Renal pelvis (tissue), 4 donors: Measurements from ENCODE around the gene RPL35A. TPM values are rescaled to one million over a fixed set of nuclear protein-coding genes. Genes with fewer than 3 reads are reported as not detected.
"Not testable (repeated sequence)": the region's sequence is repeated elsewhere in the genome, so short reads cannot be mapped to it uniquely, and the experiment has no call there.

ENCODE experiments used
- DNase-seq: peaks from one replicate; pipeline ENCODE4 v3.0.0-alpha.2; 2013
- polyA plus RNA-seq, 3 donors: library from polyadenylated mRNA; unstranded; fragments of 120-200 nt; gene quantifications; one replicate each; pipeline ENCODE4 v1.2.1, GENCODE V29; 2013; ENCODE audit not compliant: insufficient read length in 3 of 3

RPL35A gene
- polyA plus RNA-seq, 3 donors: 1,624 to 1,796 (median 1,751) TPM

GRCh38 chr3:197921429-197922275 lies 28.3 kb upstream of the RPL35A start:
- DNase-seq: not testable (repeated sequence)

DNA sequence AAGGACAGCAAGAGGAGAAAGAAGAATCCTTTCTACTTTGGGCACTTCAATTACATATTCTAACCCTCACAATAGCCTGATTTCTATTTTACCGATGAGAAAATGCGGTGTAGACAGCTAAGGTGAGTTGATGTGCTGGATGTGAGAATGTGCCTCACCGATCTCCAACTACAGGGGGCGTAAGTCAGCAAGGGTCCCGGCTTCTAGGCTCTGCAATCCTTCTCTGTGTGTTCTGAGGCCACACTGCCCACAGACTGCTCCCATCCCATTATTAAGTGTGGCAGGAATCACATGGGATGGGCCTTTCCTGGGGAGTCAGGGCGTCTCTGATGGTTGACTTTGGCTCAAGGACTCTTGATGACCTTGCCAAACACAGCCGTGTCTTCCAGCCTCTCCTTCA lies 23.6 kb upstream of the RPL35A start:
- no peak for DNase-seq

GRCh38 chr3:197927578-197927977 lies 22.4 kb upstream of the RPL35A start:
- DNase-seq: not testable (repeated sequence)

- no peak for DNase-seq
Measured at GRCh38 chr3:197936819-197937384, 13.1 kb upstream of the RPL35A start.

DNA sequence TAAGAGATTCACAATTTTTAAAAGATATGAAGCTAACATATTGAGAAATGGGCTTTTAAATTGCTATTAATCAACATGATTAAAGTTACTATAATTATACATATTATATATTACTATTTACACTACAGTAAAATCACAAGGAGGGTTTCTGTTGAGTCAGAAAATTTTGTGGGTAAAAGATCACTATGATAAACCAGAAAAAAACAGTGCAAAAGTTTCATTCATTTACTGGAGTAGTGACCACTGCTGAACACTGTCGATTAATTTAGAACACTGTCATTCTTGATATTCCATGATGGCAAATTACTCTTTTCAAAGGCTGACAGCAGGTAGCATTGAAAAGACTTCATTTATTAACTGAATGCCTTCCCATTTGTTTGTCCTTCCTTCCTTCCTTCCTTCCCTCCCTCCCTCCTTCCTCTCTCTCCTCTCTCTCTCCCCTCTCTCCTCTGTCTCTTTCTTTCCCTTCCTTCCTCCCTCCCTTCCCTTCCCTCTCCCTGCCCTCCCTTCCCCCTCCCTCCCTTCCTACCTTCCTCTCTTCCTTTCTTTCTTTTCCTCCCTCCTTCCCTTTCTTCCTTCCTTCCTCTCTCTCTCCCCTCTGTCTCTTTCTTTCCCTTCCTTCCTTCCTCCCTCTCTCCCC lies 9.1 kb upstream of the RPL35A start:
- no peak for DNase-seq

- DNase-seq: no peak
Measured at GRCh38 chr3:197942956-197943556, 6.9 kb upstream of the RPL35A start.

DNA sequence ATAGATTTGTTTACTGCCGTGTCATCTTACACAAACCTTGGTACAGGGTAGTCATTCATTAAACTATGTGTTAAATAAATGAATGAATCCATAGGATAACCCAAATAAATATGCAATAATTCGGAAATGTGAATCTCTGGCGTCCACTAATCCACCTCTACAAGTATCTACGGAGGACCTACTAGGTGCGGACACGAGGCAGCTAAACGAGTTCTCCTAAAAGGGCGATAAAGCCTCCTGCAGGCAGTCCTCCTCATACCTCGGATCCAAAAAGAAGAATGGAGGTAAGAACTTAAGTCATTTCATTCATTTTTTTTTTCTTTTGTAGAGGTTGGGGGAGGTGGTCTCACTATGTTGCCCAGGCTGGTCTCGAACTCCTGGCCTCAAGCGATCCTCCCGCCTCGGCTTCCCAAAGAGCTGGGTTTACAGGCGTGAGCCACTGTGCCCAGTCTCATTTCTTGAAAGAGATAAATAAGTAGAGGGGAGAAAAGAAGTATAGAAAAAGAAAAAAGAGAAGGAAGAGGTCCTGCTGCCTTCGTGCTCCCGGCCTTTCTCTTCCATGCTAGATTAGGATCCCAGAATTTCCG lies 706 bp upstream of the RPL35A start:
- no peak for DNase-seq

DNA sequence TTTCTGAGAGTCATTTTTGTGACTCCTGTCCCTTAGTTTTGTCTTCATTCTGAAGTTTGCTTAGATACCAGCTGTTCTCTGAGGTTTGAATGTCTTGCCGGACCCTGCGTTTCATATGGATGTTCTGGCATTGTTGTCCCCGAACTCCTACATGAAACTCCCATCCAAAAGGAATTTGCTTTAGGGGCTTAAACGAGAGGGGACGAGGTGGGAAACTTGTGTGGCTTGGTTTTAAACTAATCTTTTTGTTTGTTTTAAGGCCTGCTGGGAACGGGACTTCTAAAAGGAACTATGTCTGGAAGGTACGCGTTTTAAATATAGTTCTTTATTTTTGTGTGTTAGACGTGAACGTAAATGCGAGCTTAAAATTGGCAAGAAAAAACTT lies 679 bp downstream of the RPL35A start:
- DNase-seq: no peak

DNA sequence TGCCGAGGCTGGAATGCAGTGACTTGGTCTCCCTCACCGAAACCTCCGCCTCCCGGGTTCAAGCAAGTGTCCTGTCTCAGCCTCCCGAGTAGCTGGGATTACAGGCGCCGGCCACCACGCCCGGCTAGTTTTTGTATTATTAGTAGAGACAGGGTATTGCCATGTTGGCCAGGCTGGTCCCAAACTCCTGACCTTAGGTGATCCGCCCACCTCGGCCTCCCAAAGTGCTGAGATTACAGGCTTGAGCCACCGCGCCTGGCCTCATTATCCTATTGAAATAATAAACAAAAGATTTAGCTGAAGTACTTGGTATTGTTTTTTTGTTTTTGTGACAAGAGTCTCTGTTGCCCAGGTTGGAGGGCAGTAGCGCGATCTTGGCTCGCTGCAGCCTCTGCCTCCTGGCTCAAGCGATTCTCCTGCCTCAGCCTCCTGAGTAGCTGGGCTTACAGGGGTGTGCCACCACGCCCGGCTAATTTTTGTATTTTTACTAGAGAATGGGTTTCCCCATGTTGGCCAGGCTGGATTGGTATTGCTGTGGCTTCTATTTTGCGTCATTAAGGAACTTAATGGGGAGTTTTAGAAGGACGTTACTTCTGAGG lies 1.5 kb downstream of the RPL35A start:
- DNase-seq: no peak

DNA sequence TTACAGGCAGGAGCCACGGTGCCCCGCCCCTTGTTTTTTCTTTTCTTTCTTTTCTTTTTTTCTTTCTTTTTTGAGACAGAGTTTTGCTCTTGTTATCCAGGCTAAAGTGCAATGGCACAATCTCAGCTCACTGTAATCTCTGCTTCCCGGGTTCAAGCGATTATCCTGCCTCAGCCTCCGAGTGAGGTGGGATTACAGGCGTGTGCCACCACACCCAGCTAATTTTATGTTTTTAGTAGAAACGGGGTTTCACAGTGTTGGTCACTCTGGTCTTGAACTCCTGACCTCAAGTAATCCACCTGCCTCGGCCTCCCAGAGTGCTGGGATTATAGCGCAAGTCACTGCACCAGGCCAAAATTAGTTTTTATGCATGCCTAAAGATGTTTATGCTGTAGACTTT lies 2.5 kb downstream of the RPL35A start:
- no peak for DNase-seq

DNA sequence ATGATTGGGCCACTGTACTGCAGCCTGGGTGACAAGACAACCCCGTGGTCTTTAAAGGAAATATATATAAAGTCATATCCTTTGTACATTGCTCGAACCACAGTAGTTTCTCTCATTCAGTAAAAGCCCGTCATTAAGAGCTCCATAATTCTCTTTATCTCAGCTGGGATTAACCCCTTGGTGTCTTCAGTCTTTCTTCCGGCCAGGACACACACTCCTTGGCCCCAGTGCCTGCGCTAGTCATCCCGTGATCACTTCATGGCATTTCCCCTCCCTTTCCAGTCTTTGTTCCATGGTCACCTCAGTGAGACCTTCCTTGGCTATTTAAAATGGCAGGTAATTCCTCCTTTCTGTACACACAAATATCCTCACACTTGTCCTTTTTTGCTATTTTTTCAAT lies 3.3 kb downstream of the RPL35A start:
- DNase-seq: no peak

- DNase-seq: no peak
Measured at GRCh38 chr3:197953881-197954280, 3.9 kb downstream of the RPL35A start.

DNA sequence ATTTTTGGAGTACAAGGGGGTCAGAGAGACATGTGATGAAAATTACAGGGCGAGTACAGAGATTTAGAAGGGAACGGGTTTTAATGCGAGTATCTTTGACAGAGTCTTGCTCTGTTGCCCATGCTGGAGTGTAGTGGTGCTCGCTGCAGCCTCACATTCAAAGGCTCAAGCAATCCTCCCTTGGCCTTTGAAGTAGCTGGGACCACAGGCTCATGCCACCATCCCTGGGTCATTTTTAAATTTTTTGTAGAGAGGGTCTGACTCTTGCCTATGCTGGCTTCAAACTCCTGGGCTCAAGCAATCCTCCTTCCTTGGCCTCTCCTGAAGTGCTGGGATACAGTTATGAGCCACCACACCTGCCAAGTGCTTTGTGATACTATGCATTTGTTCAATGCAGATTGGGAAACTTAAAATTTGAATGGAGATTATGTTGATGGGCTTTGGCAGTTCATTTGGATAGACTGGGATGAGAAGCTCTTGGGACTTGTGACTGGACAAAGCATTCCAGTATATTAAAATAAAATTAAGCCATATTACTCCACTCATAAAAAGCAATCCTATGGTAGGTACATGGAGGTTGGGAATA lies 6.0 kb downstream of the RPL35A start:
- DNase-seq: no peak

- no peak for DNase-seq
Measured at GRCh38 chr3:197956626-197956988, 6.6 kb downstream of the RPL35A start.

DNA sequence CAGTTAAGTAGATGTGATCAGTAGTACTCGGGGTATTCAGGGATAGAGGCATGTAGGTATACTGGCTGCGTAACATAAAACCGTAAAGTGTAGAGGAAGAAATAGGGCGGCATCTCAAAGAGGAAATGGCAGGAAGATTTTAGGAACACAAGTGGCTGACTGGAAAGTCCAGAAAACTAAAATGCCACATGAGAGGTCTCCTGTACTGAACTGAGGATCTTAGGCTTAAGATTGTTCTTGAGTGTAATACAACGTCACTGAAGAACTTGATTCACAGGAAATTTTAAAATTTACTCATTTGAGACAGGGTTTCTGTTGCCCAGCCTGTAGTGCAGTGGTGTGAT lies 7.8 kb downstream of the RPL35A start:
- no peak for DNase-seq

- no peak for DNase-seq
Measured at GRCh38 chr3:197958346-197958745, 8.4 kb downstream of the RPL35A start.

DNA sequence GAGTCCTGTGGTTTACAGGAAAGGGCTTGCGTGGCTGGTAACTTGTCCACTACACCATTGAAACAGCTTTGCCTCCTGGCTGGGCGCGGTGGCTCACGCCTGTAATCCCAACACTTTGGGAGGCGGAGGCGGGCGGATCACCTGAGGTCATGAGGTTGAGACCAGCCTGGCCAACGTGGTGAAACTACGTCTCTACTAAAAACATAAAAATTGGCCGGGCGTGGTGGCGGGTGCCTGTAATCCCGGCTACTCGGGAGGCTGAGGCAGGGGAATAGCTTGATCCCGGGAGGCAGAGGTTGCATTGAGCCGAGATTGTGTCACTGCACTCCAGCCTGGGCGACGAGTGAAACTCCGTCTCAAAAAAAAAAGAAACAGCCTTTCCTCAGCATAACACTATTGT lies 8.9 kb downstream of the RPL35A start:
- DNase-seq: not testable (repeated sequence)

GRCh38 chr3:197959500-197959890 lies 9.5 kb downstream of the RPL35A start:
- DNase-seq: no peak

DNA sequence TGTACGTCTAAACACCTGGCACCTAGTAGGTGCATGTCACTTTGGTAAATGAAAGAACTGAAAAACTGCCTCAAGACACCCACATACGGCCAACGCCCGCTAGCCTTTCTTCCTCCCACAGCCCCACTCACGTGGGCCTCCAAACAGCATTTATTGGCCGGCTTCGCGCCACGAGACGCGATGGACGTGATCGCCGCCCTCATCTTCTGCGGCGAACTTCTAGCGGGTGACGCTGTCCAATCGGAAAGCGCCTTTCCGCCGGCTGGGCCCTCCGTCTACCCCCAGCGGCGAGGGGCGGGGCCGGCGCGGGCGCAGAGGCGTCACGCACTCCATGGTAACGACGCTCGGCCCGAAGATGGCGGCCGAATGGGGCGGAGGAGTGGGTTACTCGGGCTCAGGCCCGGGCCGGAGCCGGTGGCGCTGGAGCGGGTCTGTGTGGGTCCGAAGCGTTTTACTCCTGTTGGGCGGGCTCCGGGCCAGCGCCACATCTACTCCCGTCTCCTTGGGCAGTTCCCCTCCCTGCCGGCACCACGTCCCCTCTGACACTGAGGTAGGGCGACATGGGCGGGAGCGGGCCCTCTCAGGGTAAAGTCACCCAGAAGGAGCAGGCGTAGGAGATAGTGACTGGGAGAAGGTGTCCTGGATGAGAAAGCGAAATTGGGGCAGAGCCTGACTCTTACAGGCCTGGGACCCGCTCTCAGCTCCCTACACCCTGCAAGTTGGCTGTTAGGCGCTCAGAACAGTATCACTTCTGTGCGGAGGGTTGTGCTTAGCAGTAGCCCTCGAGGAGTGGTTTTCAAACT lies 10.1 kb downstream of the RPL35A start, which contains the start of gene LMLN:
Gene LMLN, plus strand, starts transcription at position 327 of the 803 bp plus-strand sequence. Its CDS starts 29 bp downstream, at position 356.
- DNase-seq: peak; percentile 94

GRCh38 chr3:197960694-197961581 lies 10.9 kb downstream of the RPL35A start:
- DNase-seq: no peak
